Transverse colon (tissue), 4 donors: ENCODE measurements around the gene CYP8B1. TPM values are rescaled to one million over a fixed set of nuclear protein-coding genes. Genes with fewer than 3 reads are reported as not detected.

ENCODE experiments used
- DNase-seq: peaks from one replicate; pipeline ENCODE4 v3.0.0-alpha.2; 2019
- H3K27ac ChIP-seq, 4 donors: fragments of 200-600 bp; sonication (generic); 2 replicates each; pipeline ENCODE4 v1.5.1; 2016 to 2018; ENCODE audit warnings: inconsistent platforms in 4 of 4
- H3K27me3 ChIP-seq: fragments of 200-600 bp; sonication (generic); 2 replicates; pipeline ENCODE4 v1.5.1; 2017; ENCODE audit warnings: inconsistent platforms
- H3K36me3 ChIP-seq, 4 donors: fragments of 200-600 bp; sonication (generic); 2 replicates each; pipeline ENCODE4 v1.5.1; 2017 to 2019; ENCODE audit warnings: inconsistent platforms in 4 of 4
- H3K4me1 ChIP-seq, 4 donors: fragments of 200-600 bp; sonication (generic); 2 replicates each; pipeline ENCODE4 v1.5.1; 2017 to 2020; ENCODE audit warnings: inconsistent platforms in 4 of 4
- H3K4me3 ChIP-seq, 4 donors: fragments of 200-600 bp; sonication (generic); 1 replicate in 1 of 4; 2 replicates in 3 of 4; pipeline versions ENCODE4 v1.5.1 to v1.6.1; 2017 to 2019; ENCODE audit warnings: inconsistent platforms in 4 of 4
- H3K9me3 ChIP-seq, 2 donors: fragments of 200-600 bp; sonication (generic); 2 replicates each; pipeline ENCODE4 v1.5.1; 2017 to 2019; ENCODE audit warnings: inconsistent platforms in 2 of 2
- CTCF ChIP-seq, 5 experiments: fragments of 200-600 bp in 3 of 5; fragments of 450-650 bp in 2 of 5; sonication (generic) in 3 of 5; IDR thresholded peaks; 1 replicate in 2 of 5; 2 replicates in 3 of 5; pipeline ENCODE4 v1.5.1; 2016 to 2017; ENCODE audit warnings: antibody characterized with exemption in 5 of 5, inconsistent platforms in 3 of 5, mild to moderate bottlenecking in 2 of 5, moderate library complexity in 1 of 5
- EP300 ChIP-seq: sonication (generic); formaldehyde crosslinking; IDR thresholded peaks from one replicate; pipeline ENCODE4 v1.6.1; 2017; ENCODE audit warnings: antibody characterized with exemption, low read depth
- POLR2A ChIP-seq: fragments of 450-650 bp; IDR thresholded peaks from one replicate; pipeline ENCODE4 v1.6.1; 2016; ENCODE audit warnings: antibody characterized with exemption, mild to moderate bottlenecking, moderate library complexity
- POLR2AphosphoS5 ChIP-seq, 3 donors: sonication (generic); formaldehyde crosslinking; IDR thresholded peaks; one replicate each; pipeline ENCODE4 v1.6.1; 2016; ENCODE audit warnings: antibody characterized with exemption in 3 of 3
- WGBS, 2 donors: methylation state at CpG; one replicate each; pipeline ENCODE4 v1.1.5; 2018; ENCODE audit warnings: low coverage in 1 of 2; 5-methylcytosine and 5-hydroxymethylcytosine counted together
- in situ Hi-C, 4 donors: fragments of 200-750 bp; cut with MboI; loops; one replicate each; pipeline versions ENCODE4 v1.15.0 to v1.15.1; 2017; ENCODE audit warnings: low sequenced_read_pairs in 3 of 4, low pct_ligation_motif_present in 1 of 4, low pct_unique_long_range_greater_than_20kb in 1 of 4
- intact Hi-C: fragments of 100-400 bp; cut with DNase I; formaldehyde crosslinking; loops from one replicate; pipeline ENCODE4 v1.15.1; 2023; ENCODE audit warnings: low total_unique reads
- total RNA-seq, 4 donors: library from RNA; depleted of rRNA; stranded (reverse); fragments of >200 nt; gene quantifications; one replicate each; pipeline ENCODE4 v1.1.0, GENCODE V29; 2016

CYP8B1 gene
- total RNA-seq, 4 donors from 2014 or later: not detected

- Histone ChIP-seq H3K4me3 (no peak overlapping the region), H3K27me3 (no peaks in the 10 kb centered on the region), H3K36me3 (no peaks in the 10 kb centered on the region), H3K27ac (no peak overlapping the region), H3K4me1 (no peaks in the 10 kb centered on the region), H3K9me3 (no peaks in the 10 kb centered on the region)
- no peak for DNase-seq
- in situ Hi-C loops: no loop called here
- TF ChIP-seq CTCF (IDR thresholded peaks at IDR 0.05): no peak
- no peak for TF ChIP-seq POLR2A
- no peak for TF ChIP-seq EP300
- TF ChIP-seq POLR2AphosphoS5 (IDR thresholded peaks at IDR 0.05): no peak
- intact Hi-C loops: no loop called here
- WGBS, 2 donors: 84 to 87% methylated on average over 3 to 4 of the region's 4 CpGs
These were observed 21.9 kb downstream of the CYP8B1 start for GRCh38 chr3:42853739-42854302.

GRCh38 chr3:42853056-42853455, 22.6 kb downstream of the CYP8B1 start:
- no peak for TF ChIP-seq POLR2A
- no peak for TF ChIP-seq EP300
- no peak for TF ChIP-seq CTCF (IDR thresholded peaks at IDR 0.05)
- no peak for TF ChIP-seq POLR2AphosphoS5 (IDR thresholded peaks at IDR 0.05)
- DNase-seq: no peak
- Histone ChIP-seq H3K27ac (no peak overlapping the region), H3K4me1 (no peaks in the 10 kb centered on the region), H3K9me3 (no peaks in the 10 kb centered on the region), H3K4me3 (no peak overlapping the region), H3K27me3 (no peaks in the 10 kb centered on the region), H3K36me3 (no peaks in the 10 kb centered on the region)
- 82% methylated on average over 1 of the region's 1 CpG; no CpG with 5 or more reads in 1 of the 2 donors for WGBS, 2 donors
- intact Hi-C loops: no loop called here
- in situ Hi-C loops: no loop called here

- Histone ChIP-seq H3K36me3 (no peaks in the 10 kb centered on the region), H3K9me3 (no peaks in the 10 kb centered on the region), H3K27ac (no peak overlapping the region), H3K4me1 (peaks cover 0 to 2% (median 0%) of the 10 kb centered on the region in 4 donors), H3K27me3 (no peaks in the 10 kb centered on the region), H3K4me3 (no peak overlapping the region)
- DNase-seq: no peak
- in situ Hi-C loops: no loop called here
- no peak for TF ChIP-seq POLR2A
- no peak for TF ChIP-seq CTCF (IDR thresholded peaks at IDR 0.05)
- no peak for TF ChIP-seq POLR2AphosphoS5 (IDR thresholded peaks at IDR 0.05)
- no peak for TF ChIP-seq EP300
- 46% methylated on average over 2 of the region's 2 CpGs; no CpG with 5 or more reads in 1 of the 2 donors for WGBS, 2 donors
- intact Hi-C loops: no loop called here
These were observed 23.2 kb downstream of the CYP8B1 start for GRCh38 chr3:42852441-42852840.

- in situ Hi-C loops: no loop called here
- TF ChIP-seq CTCF (IDR thresholded peaks at IDR 0.05) (no peak), POLR2AphosphoS5 (IDR thresholded peaks at IDR 0.05) (no peak), EP300 (no peak), POLR2A (no peak)
- Histone ChIP-seq H3K4me3 (no peak overlapping the region), H3K27me3 (no peaks in the 10 kb centered on the region), H3K27ac (no peak overlapping the region), H3K4me1 (peaks cover 0 to 10% (median 4%) of the 10 kb centered on the region in 4 donors), H3K9me3 (no peaks in the 10 kb centered on the region), H3K36me3 (no peaks in the 10 kb centered on the region)
- no peak for DNase-seq
- 89 to 100% methylated on average over 1 to 6 of the region's 6 CpGs for WGBS, 2 donors
- intact Hi-C loops: no loop called here
These were observed 24.3 kb downstream of the CYP8B1 start for GRCh38 chr3:42851228-42851834.
